Neural crest cell (in vitro differentiated cells): ENCODE results near the gene SEL1L3. TPM values are rescaled to one million over a fixed set of nuclear protein-coding genes. Genes with fewer than 3 reads are reported as not detected.

Experiments
- DNase-seq: peaks from one replicate; pipeline ENCODE4 v3.0.0; 2021; ENCODE audit warnings: low read depth, mixed read lengths, low spot score
- H3K27ac Mint-ChIP-seq: one replicate; pipeline ENCODE4 v1.8.0; 2021; ENCODE audit warnings: mild to moderate bottlenecking, mixed read lengths; ENCODE audit not compliant: unreplicated experiment
- H3K27me3 Mint-ChIP-seq: 2 replicates; pipeline ENCODE4 v1.8.0; 2021; ENCODE audit warnings: low read depth, mild to moderate bottlenecking, mixed read lengths
- H3K36me3 Mint-ChIP-seq: 2 replicates; pipeline ENCODE4 v1.8.0; 2021; ENCODE audit warnings: low read depth, mild to moderate bottlenecking, mixed read lengths
- H3K4me1 Mint-ChIP-seq: 2 replicates; pipeline ENCODE4 v1.8.0; 2021; ENCODE audit warnings: mixed read lengths
- H3K4me3 Mint-ChIP-seq: one replicate; pipeline ENCODE4 v1.8.0; 2021; ENCODE audit warnings: mild to moderate bottlenecking, mixed read lengths
- H3K9me3 Mint-ChIP-seq: 2 replicates; pipeline ENCODE4 v1.8.0; 2021; ENCODE audit warnings: mixed read lengths
- CTCF ChIP-seq: fragments of 200-600 bp; sonication (generic); conservative IDR thresholded peaks from 2 replicates; pipeline ENCODE4 v1.5.0; 2021; ENCODE audit warnings: antibody characterized with exemption, mild to moderate bottlenecking
- total RNA-seq: library from RNA; stranded (reverse); gene quantifications from 2 replicates; pipeline ENCODE4 v1.2.1, GENCODE V29; 2021

Gene SEL1L3
- total RNA-seq, 1 donor from 2014 or later, result 3.4 TPM

GRCh38 chr4:25878676-25879075 is 15.9 kb upstream of the SEL1L3 start:
- Mint-ChIP-seq H3K36me3 (no peaks in the 10 kb centered on the region), H3K4me1 (peaks cover under 1% of the 10 kb centered on the region), H3K27ac (no peak overlapping the region), H3K9me3 (peaks cover 3% of the 10 kb centered on the region), H3K27me3 (peaks cover 5% of the 10 kb centered on the region), H3K4me3 (no peak overlapping the region)
- no peak for TF ChIP-seq CTCF
- no peak for DNase-seq

- H3K27ac Mint-ChIP-seq, result no peak overlapping the region
- no peak for TF ChIP-seq CTCF
- peaks cover 5% of the 10 kb centered on the region for H3K27me3 Mint-ChIP-seq
Observed at GRCh38 chr4:25875281-25875745, 12.5 kb upstream of the SEL1L3 start.

GRCh38 chr4:25874655-25875054 is 11.9 kb upstream of the SEL1L3 start:
- H3K9me3 Mint-ChIP-seq, result peaks cover 2% of the 10 kb centered on the region
- H3K4me3 Mint-ChIP-seq, result no peak overlapping the region
- H3K36me3 Mint-ChIP-seq, result no peaks in the 10 kb centered on the region
- no peak overlapping the region for H3K27ac Mint-ChIP-seq
- H3K4me1 Mint-ChIP-seq, result no peaks in the 10 kb centered on the region
- TF ChIP-seq CTCF, result no peak
- no peak for DNase-seq
- H3K27me3 Mint-ChIP-seq, result peaks cover 4% of the 10 kb centered on the region

More at GRCh38 chr4:25875281-25875745, 12.5 kb upstream of the SEL1L3 start:
- H3K9me3 Mint-ChIP-seq, result peaks cover 3% of the 10 kb centered on the region
- no peaks in the 10 kb centered on the region for H3K36me3 Mint-ChIP-seq
- DNase-seq, result no peak
- H3K4me3 Mint-ChIP-seq, result no peak overlapping the region
- no peaks in the 10 kb centered on the region for H3K4me1 Mint-ChIP-seq

GRCh38 chr4:25873632-25874129 is 10.9 kb upstream of the SEL1L3 start:
- no peak overlapping the region for H3K4me3 Mint-ChIP-seq

GRCh38 chr4:25872851-25873631 is 10.3 kb upstream of the SEL1L3 start:
- H3K27me3 Mint-ChIP-seq, result peaks cover 2% of the 10 kb centered on the region
- no peak for TF ChIP-seq CTCF
- no peak overlapping the region for H3K4me3 Mint-ChIP-seq
- no peaks in the 10 kb centered on the region for H3K9me3 Mint-ChIP-seq
- H3K36me3 Mint-ChIP-seq, result no peaks in the 10 kb centered on the region
- no peak for DNase-seq
- no peak overlapping the region for H3K27ac Mint-ChIP-seq
- no peaks in the 10 kb centered on the region for H3K4me1 Mint-ChIP-seq

More at GRCh38 chr4:25873632-25874129, 10.9 kb upstream of the SEL1L3 start:
- DNase-seq, result no peak
- Mint-ChIP-seq H3K27me3 (peaks cover 2% of the 10 kb centered on the region), H3K9me3 (no peaks in the 10 kb centered on the region), H3K36me3 (no peaks in the 10 kb centered on the region), H3K4me1 (no peaks in the 10 kb centered on the region), H3K27ac (no peak overlapping the region)
- no peak for TF ChIP-seq CTCF
